ENCODE data around the gene LCLAT1.

DNA sequence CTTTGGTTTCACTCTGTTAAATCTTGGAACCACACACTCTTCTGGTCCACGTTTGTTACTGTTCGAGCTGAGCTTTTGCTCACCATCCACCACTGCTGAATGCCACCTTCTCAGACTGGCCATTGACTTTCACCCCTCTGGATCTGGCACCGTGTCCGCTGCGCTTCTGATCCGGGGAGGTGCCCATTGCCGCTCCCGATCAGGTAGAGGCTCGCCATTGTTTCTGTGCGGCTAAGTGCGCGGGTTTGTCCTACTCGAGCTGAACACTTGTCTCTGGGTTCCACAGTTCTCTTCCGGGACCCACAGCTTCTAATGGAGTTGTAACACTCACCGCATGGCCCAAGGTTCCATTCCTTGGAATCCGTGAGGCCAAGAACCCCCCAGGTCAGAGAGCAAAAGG is 72.8 kb downstream of the LCLAT1 start:
- TF ChIP-seq EZH2phosphoT487 (IDR thresholded peaks at IDR 0.05; ENCODE audit: borderline replicate concordance, low read length), result no peak
- TF ChIP-seq, protein P1, sequence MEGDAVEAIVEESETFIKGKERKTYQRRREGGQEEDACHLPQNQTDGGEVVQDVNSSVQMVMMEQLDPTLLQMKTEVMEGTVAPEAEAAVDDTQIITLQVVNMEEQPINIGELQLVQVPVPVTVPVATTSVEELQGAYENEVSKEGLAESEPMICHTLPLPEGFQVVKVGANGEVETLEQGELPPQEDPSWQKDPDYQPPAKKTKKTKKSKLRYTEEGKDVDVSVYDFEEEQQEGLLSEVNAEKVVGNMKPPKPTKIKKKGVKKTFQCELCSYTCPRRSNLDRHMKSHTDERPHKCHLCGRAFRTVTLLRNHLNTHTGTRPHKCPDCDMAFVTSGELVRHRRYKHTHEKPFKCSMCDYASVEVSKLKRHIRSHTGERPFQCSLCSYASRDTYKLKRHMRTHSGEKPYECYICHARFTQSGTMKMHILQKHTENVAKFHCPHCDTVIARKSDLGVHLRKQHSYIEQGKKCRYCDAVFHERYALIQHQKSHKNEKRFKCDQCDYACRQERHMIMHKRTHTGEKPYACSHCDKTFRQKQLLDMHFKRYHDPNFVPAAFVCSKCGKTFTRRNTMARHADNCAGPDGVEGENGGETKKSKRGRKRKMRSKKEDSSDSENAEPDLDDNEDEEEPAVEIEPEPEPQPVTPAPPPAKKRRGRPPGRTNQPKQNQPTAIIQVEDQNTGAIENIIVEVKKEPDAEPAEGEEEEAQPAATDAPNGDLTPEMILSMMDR (IDR thresholded peaks at IDR 0.05; ENCODE audit: low read depth, low read length, poor library complexity, severe bottlenecking), result no peak

Measured in DOHH2 (cell line).